GM19023 (cell line): ENCODE results near the gene OR52A1.

Experiments used
- ATAC-seq: cut with Tn5 transposase; IDR thresholded peaks from one replicate; pipeline ENCODE4 v1.9.1; 2021; ENCODE audit warnings: mild to moderate bottlenecking, moderate library complexity; ENCODE audit not compliant: unreplicated experiment

OR52A1 gene

DNA sequence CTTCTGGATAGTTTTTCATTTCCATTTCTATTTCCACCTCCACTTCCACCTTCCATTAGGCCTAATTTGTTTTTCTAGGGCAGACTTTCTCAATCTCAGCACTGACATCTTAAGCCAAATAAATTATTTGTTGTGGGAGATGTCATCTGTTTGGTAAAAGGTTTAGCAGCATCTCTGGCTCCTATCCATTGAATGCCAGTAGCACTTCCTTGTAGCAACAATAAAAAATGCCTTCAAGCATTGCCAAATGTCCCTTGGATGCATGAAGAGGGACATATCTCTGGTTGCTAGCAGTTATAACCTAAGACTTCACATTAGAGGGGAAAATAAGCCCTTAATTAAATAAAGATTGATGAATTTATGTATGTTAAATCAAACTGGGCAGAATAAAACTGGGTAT is 18.3 kb downstream of the OR52A1 start:
- ATAC-seq, result no peak

DNA sequence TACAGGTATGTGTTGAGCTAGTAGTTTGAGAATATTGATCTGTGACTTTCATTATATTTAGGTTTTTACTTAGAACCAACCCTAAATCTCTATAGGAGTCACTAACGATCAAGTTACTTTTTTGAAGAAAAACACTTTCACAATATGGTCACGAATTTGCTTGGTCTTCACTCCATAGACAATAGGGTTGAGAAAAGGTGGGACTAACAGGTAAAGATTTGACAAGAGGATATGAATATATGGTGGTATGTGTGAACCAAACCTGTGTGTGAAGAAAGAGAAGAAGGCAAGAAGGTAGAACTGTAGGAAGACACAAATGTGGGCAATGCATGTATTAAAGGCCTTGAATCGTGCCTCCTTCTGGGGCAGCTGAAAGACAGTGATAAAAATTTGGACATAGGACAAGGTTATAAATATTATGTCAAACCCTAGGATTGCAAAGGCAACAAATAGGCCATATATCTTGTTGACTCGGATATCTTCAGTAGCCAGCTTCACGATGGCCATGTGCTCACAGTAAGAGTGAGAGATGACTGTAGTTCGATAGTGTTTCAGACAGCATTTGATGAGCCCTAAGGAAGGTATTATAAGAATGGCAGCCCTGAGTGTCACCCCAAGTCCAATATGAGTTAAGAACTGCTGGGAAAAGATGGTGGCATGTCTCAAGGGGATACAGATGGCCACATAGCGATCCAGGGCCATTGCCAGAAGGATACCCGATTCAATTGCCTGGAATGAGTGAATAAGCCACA is 22.8 kb downstream of the OR52A1 start:
- ATAC-seq, result no peak

DNA sequence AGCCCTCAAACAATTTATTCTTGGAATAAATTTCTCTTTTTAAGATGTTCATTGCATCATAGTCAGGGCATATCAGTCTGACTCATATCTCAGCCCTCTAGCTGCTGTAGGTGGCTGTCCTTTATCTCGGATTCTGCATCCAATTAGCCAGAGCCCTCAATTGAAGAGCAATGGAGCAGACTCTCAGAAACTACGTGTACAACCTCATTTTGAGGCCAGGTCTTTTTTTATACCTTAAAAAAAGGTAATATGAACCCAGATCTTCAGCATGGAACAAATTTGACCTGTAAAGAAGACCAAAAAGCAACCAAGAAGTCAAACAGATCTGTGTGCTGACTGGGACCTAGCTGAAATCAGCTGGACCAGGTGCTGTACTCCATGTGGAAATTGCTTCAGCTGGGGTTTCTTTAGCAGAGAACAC is 25.1 kb downstream of the OR52A1 start:
- ATAC-seq, result no peak

DNA sequence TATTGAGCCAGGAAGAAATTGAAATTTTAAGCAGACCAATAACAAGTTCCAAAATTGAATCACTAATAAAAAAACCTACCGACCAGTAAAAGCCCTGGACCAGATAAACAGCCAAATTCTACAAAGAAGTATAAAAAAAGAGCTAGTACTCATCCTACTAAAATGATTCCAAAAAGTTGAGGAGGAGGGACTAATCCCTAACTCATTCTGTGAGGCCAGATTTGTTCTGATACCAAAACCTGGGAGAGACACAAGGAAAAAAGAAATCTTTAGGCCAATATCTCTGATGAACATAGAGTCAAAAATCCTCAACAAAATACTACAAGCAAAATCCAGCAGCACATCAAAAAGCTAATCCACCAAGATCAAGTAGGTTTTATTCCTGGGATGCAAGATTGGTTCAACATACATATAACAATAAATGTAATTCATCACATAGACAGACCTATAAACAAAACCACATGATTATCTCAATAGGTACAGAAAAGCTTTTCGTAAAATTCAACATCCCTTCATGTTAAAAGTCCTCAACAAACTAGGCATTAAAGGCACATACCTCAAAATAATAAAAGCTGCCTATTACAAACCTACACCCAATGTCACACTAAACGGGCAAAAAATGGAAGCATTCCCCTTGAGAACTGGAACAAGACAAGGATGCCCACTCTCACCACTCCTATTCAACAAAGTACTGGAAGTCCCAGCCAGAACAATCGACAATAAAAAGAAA is 29.5 kb downstream of the OR52A1 start:
- no peak for ATAC-seq

DNA sequence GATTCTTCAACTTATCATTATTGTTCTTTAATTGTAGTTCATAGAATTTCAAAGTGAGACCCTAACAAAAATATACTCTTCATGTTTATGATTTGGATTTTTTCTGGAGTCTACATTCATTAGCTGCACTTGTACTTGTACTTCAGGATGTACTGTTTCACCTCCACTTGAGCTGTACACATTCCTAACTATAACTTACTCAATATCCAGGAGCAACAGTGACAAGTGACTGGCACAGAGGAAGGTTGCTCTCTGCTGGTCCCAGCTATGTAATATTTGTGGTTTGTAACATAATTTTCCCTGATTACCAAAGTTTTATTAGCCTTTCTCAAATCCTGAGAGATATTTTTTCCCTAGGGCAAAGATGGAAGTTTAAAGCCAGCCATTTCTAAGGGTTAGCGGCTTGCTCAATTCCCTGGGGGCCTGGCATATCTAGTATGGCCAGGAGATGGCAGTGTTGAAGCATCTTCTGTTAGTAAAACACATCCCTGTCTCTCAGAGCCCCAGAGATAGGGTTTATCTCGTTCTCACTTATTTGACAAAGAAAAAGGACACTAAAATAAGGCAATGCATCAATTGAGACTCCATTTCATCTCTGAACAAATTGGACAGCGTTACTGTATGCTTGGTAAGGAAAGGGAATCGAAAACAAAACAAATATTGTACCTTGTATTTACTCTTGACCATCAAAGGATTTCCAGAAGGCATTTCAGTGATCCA is 30.6 kb downstream of the OR52A1 start:
- peak; percentile 92 for ATAC-seq

DNA sequence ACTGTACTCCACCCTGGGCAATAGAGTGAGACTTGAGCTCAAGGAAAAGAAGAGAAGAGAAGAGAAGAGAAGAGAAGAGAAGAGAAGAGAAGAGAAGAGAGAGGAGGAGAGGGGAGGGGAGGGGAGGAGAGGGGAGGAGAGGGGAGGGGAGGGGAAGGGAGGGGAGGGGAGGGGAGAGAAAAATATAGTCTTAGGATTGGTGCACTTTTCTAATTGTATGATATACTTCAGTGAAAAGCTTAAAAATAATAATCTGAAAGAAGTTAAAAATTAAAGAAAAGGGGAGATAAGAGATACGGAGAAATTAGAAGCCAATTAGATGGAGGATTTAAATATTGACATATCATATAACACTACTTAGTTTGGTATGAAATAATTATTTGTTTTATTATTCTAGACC is 35.7 kb downstream of the OR52A1 start:
- ATAC-seq, result no peak

DNA sequence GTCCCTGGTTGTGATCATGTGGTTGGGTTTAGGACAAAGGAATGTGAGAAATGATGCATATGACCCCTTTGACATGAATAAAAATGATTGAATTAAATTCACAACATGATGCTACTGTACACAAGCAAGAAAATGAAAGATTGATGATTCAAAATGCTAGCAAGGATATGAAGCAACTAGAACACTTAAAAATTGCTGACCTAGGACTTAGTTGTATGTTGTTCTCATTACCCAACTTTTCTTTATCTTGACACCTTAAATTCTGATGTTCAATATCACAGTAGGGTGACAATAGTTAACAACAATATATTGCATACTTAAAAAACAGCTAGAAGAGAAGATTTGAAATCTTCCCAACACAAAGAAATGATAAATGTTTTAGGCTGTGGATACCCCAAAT is 37.0 kb downstream of the OR52A1 start:
- ATAC-seq, result no peak

DNA sequence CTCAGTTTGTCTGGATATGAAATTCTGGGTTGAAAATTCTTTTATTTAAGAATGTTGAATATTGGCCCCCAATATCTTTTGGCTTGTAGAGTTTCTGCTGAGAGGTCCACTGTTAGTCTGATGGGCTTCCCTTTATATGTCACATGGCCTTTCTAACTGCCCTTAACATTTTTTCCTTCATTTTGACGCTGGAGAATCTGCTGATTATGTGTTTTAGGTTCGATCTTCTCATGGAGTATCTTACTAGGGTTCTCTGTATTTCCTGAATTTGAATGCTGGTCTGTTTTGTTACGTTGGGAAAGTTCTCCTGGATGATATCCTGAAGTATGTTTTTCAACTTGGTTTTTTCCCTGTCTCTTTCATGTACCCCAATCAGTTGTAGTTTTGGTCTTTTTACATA is 39.2 kb downstream of the OR52A1 start:
- ATAC-seq, result no peak

DNA sequence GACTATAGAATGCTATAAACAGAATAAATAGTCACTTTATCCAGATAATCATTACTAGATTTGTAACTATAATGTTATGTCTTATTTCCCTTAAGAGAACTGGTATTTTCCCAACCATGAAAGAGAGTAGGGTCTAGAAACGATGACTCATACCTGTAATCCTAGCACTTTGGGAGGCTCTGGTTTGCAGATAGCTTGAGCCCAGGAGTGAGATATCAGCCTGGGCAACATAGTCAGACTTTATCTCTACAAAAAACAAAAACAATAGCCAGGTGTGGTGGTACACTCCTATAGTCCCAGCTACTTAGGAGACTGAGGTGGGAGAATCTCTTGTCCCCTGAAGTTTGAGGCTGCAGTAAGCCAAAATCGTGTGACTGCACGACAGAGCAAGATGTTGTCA is 47.3 kb downstream of the OR52A1 start:
- no peak for ATAC-seq

DNA sequence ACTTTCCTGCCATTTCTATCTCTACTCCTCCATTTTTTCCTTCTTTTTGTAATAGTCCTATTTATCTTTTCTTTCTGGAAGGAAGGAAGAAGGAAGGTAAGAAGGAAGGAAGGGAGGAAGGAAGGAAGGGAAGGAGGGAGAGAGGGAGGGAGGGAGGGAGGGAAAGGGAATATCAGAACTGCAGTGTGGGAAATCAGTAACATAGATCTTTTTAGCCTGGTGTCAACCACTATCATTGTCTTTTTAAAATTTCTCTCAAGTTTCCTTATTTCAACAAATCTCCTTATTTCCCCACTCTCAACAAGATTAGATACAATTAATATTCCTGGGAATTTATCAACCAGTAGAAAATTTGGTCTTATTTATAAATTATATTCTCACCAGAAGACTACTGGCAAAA is 51.5 kb downstream of the OR52A1 start:
- ATAC-seq, result no peak

DNA sequence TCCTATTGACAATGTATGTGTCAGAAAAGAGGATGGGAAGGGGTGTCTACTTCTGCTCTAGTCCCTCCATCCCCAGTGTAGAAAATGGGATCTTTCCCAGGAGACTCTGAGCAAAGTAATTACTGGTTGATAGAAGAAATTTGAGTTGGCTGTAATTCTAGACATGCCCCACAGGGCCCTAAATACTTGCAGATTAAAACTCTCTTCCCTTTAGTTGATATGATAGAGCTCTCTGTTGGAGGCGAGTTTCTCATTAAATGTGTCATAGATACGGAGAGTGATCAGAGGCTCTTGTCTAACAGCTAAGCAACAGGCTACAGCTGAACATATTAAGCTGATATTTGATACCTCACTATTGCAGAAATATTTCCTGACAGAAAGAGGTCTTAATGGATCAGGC is 52.3 kb downstream of the OR52A1 start:
- no peak for ATAC-seq

DNA sequence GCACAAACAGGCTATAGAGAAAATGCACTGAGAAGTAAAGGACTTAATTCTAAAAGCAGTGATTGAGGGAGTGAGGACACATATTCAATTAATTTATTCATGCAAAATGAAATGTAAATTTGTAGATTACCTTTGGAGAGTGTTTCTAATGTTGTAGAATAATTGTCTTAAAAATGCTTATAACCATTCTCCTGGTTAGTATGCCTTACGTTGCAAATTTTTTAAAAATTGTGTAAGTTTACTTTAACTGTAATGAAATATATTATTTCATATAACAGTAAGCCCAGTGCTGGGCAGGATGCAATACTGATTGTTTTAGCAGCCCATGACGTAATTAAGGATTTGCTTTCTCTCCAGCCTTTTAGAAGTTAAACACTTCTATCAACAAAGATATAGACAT is 58.5 kb downstream of the OR52A1 start:
- ATAC-seq, result no peak
